Measurements from ENCODE around the gene FAM24B.
"Not testable (repeated sequence)": the region's sequence is repeated elsewhere in the genome, so short reads cannot be mapped to it uniquely, and the experiment has no call there.

FAM24B gene

DNA sequence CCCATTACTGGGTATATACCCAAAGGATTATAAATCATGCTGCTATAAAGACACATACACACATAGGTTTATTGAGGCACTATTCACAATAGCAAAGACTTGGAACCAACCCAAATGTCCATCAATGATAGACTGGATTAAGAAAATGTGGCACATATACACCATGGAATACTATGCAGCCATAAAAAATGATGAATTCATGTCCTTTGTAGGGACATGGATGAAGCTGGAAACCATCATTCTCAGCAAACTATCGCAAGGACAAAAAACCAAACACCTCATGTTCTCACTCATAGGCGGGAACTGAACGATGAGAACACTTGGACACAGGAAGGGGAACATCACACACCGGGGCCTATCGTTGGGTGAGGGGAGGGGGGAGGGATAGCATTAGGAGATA is 21.3 kb downstream of the FAM24B start:
- not testable (repeated sequence) for DNase-seq (ENCODE audit: low spot score)

DNA sequence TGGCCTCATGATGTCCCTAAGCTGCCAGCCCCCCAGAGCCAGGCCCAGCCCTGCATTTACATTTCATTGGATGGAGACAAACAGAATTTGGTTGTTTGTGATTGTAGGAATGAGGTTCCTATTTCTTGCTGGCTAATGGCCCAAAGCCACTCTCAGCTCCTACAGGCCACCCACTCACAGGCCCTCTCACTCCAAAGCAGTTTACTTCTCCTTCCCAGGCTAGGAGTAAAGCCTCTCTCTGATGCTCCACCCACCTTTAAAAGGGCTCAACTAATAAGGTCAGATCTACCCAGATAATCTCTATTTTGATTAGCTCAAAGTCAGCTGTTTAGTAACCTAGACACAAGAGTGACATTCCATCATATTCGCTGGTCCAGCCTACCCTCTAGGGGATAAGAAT is 22.5 kb downstream of the FAM24B start:
- no peak for DNase-seq (ENCODE audit: low spot score)

DNA sequence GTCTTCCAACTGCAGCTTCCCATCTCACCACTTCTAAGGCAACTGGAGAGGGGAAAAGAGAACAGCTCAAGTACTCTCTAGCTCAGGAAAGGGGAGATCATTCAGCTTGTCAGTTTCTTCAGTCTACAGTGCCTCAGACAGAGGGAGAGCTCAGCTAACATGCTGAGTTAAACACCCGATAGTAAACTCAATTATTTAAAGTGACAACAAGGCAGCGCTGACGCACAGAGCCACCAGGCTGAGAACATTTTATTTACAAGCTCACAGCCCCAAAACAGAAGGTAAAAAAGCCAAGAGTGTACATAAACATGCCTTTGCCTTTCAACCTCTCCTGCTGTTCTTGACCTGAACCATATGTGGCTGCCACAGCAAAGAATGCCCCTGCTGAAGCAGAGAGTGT is 23.6 kb downstream of the FAM24B start:
- no peak for DNase-seq (ENCODE audit: low spot score)

DNA sequence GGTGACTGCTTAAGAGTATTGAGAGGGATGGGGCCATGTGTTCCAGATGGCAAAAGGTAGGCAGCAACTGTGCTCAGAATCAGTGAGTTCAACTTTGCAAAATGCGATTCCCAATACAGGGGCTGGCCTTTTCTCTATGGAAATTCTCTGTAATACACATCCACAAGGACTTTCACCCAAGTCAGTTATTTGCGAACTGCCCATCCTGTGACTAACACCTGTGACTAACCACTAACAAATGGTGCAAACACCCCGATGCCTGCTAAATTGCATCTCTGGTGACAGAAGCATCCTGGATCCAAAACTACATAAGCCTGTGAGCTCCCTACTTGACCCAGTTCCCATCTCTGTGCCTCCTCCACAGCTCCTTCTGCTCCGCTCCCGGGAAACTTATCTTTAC is 24.7 kb downstream of the FAM24B start:
- no peak for DNase-seq (ENCODE audit: low spot score)

DNA sequence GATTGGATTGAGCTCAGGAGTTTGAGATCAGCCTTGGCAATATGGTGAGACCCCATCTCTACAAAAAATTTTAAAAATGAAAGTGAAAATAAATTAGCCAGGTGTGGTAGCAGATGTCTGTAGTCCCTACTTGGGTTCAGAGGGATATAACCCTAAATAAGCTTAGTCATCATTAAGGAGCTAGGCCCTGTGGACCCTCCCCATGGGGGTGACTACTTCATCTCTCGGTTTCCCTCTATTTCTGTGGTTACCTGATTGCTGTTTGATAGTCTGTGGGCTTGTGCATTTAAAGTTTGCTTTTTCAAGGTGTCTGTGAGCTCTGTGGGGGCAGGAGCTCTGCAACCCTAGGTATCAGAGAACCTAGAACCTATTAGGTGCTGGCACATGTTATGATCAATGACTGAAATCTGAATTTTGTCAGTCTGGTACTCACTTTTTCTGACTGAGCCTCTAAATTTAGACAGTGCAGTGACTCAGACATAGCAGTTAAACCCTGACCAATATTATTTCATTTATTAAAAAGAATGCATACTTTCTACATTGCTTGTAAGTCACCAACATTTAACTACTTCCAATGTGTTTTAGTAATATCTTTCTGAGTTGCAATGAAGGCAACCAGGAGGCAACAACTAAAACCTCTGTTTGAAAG is 25.6 kb downstream of the FAM24B start:
- no peak for DNase-seq (ENCODE audit: low spot score)

DNA sequence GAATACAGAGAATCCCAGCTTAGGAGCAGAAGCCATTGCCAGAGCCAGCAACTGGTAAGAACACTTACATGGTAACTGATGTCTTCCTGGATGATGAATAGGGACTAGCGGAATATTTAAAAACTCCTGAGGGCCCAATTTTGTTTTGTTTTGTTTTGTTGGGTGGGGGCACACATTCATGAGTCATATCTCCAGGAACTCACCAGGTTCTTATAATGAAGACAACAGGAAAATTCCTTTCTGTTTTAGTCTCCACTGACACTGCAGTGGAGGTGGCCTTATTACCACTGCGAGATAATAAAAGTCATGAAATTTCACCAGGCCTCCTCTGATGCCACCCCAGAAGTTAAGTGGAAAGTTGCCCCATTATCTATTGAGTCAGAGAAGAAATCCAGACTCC is 27.1 kb downstream of the FAM24B start:
- DNase-seq (ENCODE audit: low spot score): no peak

DNA sequence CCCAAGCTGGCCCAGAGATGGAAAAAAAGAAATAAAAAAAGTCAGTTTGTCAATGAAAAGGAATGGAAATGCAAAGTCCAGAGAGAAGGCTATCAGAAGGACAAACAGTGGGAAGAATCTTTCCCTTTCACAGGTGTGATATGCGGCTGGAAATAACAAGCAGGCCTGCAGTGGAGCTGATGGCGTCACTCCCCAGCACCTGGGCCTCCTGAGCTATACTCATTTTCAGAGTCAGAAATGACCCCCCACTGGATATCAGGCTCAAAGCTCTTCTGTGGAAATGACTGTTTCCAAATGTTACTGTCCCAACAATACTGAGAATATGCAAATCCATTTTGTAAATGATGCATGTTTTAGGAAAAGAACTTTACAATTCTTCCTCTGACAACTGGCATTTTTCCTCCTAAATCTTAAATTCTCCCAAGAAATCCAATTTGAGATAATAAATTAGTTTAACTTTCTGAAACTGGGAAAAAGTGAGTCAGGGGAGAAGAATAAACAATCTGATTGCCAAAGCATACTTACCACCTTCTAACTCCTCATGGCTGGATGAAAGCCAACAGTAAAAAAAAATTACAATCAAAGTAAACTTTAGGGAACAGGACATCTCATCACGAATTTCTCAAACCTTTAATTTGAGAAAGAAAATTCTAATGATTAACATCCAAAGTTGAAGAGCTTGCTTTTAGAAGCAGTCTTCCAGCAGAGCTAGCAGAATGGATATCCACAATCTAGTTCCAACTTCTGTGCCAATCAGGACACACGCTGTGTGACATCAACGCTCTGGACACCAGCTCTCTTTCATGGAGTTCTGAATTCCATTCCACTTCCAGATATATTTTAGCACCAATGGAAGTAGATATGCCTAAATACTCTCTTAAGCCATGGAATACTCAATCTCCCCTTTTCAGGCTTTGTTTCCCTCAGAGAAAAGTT is 28.4 kb downstream of the FAM24B start:
- no peak for DNase-seq (ENCODE audit: low spot score)

DNA sequence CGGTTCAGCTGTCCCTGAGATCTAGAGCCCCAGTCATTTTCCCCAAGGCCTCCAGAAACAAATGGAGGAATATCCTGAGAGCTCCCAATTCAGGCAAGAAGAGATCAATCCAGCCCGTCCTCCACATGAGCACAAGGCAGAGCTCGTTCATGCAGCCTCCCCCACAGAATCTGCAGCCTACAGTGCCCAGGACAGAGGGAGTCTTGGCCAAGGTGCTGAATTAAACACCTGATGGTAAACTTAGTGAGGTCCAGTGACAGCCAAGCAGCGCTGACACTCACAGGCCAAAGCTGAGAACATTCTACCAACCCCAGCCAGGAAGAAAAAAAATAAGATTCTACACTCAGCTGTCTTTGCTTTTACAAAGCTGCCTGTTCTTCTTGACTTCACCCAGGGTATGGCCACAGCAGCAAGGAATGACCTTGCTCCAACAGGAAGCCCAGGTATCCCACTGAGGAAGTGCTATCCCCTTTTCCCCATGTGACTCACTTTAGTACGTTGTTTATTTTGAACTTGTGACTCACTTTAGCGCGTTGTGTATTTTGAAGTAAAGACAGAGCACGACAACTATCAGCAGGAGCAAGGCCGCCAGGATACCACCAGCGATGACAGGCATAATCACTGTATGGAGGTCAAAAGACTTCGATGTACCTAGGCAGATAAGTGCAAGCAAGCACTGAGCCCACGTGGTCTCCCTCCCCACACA is 29.3 kb downstream of the FAM24B start:
- no peak for DNase-seq (ENCODE audit: low spot score)

DNA sequence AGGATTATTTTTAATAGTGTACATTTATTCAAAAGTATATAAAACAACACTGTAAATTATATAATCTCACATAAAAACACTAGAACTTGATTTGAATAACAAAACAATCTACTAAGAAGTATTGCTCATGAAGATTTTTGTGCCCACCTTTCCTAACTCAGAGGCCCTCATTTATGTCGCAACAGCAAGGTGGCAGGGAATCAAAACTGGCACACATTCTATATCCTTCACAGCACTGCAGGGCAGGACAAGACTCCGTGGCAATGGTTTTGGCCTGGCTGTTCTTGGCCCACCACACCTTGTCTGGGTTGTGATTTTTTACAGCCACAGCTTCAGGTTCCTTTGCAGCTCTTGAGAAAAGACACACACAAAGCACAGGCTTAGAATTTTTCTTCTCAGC is 30.3 kb downstream of the FAM24B start:
- no peak for DNase-seq (ENCODE audit: low spot score)

DNA sequence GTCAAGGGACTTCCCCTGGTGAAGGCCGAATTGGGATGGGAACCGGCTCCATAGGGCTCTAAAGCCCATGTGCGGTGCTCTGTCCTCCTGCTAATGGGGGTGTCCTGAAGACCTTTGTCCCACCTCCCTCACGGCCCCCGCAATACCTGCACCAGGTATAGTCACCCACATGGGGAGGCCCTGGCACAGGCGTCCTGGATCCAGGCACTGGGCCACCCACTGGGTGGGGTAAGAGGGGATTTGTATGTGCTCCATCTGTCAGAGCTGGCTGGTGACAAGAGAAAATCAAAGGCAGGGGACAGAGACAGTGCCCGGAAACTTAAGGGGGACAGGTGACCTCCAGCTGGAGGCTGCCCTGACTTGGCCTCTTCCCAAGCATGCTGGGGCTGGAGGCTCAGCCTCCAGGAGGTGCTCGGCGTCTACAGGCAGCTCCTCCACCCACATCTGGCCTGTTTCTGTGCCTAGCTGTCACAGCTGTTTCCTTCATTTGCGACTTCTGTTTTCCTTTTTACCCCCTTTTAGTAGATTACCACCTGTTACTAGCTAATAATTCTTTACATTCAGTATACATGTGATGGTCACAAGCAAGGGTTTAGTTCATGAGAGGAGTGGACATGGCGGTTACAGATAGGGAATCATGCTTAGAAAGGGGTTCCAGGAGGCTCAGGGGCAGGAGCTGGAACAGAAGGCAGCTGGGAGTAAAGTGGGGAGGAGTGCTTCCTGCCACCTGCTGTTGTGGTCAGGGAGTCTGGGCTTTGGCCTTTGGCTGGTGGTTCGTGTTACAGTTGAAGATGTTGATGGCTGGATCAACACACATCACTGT is 31.4 kb downstream of the FAM24B start:
- DNase-seq (ENCODE audit: low spot score): no peak

DNA sequence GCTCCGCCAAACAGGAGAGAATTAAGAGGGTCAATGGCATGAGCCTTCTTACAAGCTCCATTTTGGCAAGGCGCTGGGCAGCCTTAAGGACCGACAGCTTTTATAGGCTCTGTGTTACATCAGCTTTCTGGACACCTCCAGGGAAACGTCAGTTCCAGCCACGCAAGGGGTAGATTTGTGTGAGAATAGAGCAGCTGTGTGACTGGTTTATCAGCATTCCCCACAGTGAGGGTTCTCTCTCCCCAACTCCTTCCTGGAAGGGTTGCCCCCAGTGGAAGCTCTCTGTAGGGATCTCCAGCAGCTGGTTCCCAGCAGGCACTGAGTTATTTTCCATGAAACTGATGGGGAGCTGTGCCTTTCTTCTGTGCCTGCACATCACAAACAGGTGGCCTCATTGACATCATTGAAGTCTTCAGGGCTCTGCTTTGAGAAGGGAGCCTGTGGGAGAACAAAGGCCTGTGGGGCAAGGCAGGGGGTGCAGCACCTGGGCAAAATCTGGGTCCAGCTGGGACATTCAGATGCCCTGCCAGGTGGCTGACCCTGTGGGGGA is 33.5 kb downstream of the FAM24B start, which contains the start of gene CUZD1:
Gene CUZD1 (minus strand): TSS at position 75 of the 550 bp plus-strand sequence. CDS start 14 bp downstream, at position 61.
- no peak for DNase-seq (ENCODE audit: low spot score)

DNA sequence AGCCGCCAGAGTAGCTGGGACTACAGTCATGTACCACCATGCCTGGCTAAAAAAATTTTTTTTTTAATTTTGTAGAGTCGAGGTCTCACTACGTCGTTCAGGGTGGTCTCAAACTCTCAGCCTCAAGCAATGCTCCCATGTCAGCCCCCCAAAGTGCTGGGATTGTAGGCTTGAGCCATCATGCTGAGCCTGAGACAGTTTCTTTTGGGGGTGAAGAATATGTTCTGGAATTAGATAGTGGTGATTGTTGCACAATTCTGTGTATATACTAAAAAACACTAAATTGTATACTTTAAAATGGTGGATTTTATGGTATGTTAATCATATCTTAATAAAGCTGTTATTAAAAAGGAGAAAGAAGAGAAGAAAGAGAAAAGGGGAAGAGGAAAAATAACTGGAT is 35.2 kb downstream of the FAM24B start:
- no peak for DNase-seq (ENCODE audit: low spot score)

DNA sequence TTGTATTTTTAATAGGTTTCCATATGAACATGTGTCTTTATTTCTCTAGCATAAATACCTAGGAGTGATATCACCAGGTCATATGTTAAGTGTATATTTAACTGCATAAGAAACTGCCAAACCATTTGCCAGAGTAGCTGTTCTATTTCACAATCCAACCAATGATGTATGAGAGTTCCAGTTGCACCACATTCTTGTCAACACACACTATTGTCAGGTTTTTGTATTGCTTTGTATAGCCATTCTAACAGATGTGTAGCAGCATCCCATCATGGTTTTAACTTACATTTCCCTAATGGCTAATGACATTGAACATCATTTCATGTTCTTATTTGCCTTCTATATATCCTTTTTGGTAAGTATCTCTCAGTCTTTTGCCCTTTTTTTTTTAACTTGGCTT is 37.8 kb downstream of the FAM24B start:
- DNase-seq (ENCODE audit: low spot score): no peak

DNA sequence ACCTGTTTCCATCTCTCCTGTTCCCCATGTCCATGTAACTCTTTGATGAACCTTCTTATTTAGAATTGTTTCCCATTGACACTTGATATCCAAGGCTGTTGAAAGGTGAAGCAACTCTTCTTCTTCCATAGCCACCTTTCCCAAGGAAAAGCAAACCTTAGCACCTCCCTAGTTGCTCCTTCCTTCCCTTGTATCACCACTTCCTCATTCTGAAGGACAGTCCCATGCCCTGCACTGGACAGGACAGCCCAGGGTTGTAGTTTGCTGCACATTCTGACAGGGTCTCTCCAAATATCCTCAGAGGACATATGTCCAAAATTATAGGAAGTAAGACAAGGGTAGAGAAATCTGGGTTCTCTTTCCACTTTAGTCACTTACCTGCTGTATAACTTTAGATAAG is 39.9 kb downstream of the FAM24B start:
- DNase-seq (ENCODE audit: low spot score): no peak

DNA sequence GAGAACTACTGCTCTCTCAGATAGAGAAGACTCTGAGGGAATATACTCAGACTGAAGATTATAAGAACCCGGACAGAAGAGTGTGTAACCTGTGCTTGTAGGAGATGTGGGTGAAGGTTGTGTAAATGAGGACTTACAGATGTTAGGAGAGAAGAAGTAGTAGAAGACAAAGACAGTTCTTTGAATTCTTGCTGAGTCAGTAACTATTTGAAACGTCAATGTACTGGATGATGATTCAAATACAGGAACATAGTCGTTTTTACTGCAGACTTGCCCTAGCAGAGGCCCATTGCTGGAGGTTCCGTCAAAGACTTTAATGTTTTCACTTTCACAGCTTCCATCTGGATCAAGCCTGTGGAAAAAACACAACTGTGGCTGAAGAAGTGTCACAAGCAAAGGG is 40.5 kb downstream of the FAM24B start:
- DNase-seq (ENCODE audit: low spot score): no peak

DNA sequence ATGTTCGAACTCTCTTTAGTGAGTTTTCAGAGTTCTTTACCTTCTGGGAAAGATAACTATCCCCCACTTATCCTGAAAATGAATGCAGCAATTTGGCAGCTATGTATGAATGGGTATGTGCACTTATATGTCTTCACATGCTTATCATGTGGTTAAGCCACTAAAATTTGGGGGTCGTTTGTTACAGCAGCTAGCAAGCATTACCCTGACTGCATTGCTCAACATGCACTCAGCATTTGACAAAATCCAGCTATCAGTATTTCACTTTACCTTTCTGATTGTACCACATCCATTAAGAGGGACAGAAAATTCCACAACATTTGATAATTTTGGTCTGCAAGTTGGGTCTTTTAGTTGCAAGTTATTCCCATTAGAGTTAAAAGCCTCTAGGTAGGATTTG is 43.5 kb downstream of the FAM24B start:
- DNase-seq (ENCODE audit: low spot score): no peak

DNA sequence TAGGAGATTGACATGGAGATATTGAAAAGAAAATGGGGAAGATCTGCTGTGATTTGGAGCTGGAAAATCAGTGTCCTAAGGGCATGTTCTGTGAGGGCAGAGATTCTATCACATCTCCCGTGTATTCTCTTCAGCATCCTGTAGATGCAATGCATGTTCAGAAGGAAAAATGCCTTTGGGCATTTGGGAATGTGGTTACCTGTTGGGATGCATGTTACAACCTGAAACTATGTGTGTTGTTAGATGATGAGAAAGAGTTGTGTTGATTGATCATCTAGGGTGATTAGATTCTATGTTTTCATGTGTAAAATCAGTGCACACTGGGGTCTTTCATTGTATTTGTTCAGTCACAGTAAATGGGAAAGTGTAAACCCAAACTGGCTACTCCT is 48.4 kb downstream of the FAM24B start:
- no peak for DNase-seq (ENCODE audit: low spot score)

DNA sequence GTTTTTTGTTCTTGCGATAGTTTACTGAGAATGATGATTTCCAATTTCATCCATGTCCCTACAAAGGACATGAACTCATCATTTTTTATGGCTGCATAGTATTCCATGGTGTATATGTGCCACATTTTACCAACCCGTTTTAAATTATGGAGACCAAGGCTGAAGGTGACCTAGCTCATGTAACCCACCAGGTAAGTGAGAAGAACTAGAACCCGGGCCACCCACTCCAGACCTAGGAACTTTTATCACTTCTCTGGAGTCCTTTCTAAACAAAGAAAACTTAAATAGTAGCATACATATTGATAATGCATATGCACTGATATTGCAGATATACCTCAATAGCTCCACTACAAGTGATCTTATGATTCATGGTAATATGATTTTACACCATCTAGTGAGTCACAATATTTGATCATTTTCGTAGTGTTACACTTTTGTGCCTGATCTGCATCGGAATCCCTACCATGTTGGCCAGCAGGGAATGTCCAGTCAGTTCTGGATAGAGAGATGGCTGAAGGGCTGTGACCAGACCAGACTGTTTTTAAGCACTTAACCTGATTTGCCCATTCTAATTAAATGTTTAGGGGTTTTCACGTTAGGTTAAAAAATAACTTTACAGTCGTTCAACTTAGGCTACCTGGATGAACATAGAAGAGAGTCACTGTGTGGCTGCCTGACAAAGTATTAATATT is 49.0 kb downstream of the FAM24B start:
- DNase-seq (ENCODE audit: low spot score): no peak

DNA sequence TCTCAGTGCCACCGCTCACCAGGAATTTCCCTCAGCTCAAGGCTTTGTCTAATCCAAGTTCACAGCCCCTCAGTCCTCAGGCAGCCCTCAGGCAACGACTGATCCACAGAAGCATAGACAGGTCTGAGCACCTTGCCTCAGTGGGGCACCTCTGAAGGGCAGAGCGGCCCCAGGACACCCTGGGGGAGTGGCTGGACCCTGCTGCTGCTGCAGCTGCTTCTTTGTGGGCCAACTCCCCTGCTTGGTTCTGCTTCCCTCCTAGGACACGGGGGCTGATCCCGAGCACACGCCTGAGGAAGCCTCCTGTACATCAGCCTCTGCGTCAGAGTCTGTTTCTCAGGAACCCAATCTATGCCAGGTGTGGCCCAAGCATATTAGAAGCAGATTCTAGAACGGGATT is 49.9 kb downstream of the FAM24B start:
- no peak for DNase-seq (ENCODE audit: low spot score)

DNA sequence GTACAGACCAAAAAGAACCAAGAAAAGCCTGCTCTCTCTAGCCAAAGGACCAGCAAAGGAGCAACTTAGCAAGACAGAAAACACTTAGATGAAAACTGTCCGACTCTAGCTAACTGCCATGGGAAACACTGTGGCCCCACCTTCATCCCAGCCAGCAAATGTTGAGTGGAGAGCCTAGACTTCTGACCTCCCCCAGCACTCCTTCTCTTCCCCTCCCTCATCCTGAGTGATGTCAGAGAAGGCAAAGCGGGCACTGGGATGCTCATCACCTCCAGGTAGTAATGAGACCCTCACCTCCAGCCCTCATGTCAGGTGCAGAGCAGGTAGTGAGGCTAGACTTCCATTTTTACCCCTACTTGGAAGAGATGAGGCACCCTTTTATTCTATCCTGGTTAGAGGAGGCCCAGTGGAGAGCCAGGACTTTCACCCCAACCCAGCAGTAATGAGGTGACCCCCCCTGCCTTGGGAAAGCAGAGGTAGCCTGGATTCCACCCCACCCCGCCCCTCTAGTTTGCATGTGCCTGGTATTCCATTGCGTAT is 50.6 kb downstream of the FAM24B start:
- DNase-seq (ENCODE audit: low spot score): no peak

DNA sequence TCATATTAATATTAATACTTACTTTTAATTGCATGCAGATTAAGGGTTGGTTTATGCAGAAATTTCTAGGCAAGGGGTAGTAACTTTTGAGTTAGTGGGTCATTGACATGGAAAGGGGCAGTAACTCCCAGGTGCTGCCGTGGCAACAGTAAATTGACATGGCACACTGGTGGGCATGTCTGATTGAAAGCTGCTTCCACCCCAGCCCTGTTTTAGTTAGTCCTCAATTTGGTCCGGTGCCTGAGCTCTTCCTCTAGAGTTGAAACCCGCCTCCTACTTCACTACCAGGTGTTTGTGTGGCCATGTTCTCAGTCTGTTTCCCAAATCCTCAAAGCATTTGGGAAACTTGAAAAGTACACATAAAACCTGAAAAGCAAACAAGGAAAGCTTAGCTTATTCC is 52.1 kb downstream of the FAM24B start:
- DNase-seq (ENCODE audit: low spot score): no peak
